GM18870 (cell line): ENCODE results near the gene FAM180A.
"Not testable (repeated sequence)": the region's sequence is repeated elsewhere in the genome, so short reads cannot be mapped to it uniquely, and the experiment has no call there.

Experiments used
- ATAC-seq: cut with Tn5 transposase; IDR thresholded peaks from one replicate; pipeline ENCODE4 v1.9.1; 2021; ENCODE audit warnings: moderate library complexity; ENCODE audit not compliant: unreplicated experiment

Gene FAM180A

DNA sequence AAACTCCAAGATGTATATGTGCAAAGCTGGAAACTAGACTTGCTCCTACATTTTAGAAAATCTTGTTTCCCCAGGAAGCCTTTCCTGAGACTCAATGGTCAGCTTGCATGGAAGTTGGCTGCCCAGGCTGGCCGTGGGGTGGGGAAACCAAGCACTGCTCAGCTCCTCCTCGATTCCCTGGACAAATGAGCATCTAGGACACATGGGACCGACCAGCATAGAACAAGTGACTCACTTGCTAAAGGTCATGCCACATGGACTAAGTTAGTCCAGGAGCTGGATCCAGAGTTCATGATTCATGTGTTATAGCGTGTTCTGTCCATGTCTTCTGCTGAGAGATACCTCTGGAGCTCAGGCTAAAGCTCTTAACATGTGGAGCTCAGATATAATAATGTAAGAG lies 6.2 kb downstream of the FAM180A start:
- no peak for ATAC-seq

DNA sequence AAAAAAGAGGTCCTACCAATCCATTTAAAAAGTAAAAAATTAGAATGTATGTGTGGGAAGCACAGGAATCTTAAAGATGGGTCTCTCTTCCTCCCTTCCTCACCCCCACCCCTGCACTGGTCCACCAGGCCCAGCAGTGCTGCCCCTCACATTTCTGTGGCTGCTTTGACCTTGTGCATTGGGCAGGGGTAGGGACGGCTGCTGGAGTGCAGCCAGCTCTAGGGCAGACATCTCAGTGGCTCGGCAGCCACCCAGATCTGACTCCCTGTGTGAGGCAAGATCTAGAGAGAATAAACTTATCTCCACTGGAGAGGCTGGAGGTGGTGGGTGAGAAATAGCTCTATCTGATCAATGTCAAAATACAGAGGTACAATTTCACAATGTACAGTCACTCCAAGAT lies 6.7 kb downstream of the FAM180A start:
- no peak for ATAC-seq

DNA sequence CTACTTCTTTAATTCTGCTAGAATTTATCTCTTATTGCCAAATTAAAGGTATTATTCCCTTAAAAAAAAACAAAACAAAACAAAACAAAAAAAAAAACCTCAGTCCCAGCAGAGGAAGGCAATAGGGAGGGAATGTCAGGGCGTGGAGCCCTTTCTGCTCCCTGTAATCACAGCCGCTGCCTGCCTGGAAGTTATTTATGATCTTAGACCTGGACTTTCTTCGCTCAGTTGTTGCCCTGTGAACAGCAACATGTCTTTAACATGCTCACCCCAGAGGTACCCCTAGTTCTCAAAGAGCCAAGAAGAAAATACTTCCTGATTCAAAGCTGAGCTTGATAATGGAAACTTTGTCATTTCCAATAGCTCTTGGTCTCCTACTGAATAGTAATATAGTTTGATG lies 7.7 kb downstream of the FAM180A start:
- ATAC-seq: no peak

DNA sequence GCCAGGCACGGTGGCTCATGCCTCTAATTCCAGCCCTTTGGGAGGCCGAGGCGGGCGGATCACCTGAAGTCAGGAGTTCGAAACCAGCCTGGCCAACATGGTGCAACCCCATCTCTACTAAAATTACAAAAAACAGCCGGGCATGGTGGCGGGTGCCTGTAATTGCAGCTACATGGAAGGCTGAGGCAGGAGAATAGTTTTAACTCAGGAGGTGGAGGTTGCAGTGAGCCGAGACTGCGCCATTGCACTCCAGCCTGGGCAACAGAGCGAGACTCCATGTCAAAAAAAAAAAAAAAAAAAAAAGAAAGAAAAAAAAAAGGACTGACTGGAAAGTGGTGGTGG lies 11.3 kb downstream of the FAM180A start:
- ATAC-seq: not testable (repeated sequence)

DNA sequence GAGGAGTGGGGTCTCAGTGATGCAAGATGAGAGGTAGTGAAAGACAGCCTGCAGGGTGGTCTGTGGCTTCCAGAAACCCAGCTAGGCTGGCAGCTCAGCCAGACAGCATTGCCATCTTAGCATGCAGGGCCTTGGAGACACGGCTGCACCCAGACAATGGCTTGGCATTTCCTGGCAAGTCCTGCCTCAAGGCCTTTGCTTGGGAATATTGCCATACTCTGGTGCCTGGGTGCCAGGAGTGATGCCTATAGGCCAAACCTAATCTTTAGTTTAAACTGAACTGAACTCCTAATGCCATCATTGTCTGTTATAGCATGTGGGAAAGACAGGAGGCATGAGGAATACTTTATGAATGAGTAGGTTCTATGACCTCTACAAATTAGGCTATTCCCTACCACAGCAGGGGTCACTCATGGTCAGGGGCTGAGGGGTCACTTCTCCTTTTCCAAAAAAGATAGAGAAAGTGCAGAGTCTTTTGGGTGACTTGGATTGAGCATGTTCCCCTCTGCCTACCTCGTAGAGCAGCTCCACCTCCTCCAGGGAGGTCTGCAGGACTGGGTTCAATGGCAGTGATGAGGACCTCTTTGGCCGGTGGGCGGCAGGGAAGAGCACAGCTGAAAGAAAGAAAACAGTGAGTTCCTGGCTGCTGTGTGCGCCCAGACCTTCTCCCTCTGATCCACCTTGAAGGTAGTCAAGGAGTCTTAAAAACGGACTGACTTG lies 11.9 kb downstream of the FAM180A start:
- no peak for ATAC-seq

DNA sequence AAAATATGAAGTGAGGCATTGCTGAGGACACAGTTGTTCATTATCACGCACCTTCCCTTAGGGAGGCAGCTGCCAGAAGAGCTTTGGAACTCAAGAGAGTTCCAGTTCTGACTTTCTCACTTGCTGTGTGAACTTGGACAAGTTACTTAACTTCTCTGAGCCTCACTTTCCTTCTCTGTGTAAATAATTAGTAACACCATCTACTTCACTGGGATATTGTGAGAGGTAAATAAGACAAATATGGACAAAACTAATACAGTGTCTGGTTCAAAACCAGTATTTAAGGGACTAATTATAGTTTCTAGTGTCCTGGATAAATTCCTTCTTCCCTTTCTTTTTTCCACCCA lies 14.3 kb downstream of the FAM180A start:
- no peak for ATAC-seq

DNA sequence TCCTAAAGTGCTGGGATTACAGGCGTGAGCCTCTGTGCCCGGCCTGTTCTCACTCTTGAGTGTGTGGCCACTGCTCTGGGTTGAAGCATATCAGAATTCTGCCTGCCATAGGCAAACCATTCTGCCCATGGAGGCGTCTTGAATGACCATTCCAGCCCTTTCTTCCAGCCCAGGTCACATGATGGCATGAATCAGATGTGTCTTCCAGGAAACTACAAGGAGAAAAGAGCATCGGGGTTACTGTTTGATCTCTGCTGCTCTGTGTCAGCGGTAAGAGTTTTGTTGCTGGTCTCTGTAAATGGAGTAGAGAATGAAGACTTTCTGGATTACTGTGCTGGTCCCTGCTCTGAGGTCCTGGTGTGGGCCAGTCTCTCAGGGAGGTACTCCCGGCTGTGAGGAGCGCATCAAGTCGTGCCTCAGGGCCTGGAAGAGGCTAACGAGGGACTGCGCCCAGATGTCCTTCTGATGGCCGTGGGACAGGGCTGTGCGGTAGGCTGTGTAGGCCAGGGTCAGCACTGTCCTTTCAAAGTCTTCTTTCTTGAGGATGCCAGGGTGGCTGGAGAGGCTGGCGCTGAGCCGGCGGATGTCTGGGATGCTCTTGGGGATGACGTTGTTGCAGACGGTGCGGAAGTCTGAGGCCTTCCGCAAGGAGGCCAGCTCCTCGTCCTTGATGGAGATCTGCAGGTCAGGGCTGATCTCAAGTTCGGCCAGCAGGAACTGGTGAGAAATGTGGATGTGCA lies 14.8 kb downstream of the FAM180A start:
- ATAC-seq: no peak

DNA sequence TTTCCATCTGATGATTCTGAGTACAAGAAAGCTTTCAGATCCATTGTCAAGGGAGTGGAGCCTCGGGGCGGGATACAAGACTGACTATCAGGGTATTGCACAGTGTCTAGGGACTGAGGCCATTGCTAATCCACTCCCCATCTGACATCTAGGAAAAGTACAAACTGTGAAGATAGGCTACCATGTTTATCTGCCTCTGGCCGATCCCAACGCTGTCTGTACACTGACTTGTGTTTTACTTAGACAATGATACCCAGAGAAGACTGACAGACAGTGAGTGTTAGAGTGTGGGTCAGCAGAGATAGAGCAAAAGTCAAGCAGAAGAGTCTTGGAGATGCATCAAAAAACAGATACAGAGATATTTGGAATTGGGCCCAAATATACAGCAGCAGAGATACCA lies 17.5 kb downstream of the FAM180A start:
- no peak for ATAC-seq

DNA sequence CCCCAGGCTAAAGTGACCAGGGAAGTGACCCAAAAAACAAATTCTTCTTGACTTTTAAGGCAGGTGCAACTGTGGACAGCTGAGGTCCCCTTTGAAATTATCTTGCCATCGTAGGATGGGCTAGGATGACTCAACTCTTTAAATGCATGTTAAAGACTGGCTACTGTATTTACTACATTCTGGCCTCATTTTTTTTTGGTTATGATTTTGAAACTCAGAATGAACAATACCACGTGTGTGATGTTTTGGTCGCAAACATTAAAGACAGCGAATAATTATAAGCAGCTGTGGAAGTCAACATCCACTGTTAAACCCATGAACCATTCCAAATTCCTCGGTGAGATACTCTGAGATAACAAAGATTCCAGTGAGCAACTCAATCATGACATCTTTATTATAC lies 19.4 kb downstream of the FAM180A start:
- no peak for ATAC-seq

DNA sequence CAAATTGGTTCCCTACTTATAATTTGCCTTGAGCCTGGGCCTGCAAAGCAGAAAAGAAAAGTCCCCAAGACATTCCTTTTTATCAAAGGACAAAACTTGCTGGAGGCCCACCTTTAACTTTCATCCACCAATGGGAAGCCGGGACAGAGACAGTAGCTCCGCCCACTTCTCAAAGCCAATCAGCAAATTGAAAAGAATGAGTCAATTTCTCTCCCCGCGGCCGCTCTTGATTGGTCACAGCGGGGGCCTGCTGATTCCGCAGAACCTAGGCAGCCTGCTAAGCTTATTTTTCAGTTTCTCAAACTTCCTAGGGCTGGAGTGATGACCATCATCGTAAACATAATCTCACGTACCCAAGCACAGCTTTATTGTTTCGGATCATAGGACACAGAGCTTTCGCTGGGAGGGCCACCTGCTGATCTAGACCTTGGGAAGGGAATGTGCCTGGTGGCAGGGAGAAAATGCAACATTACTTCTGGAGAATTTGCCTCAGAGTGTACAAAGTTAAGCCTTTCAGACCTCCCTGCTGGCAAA lies 20.4 kb downstream of the FAM180A start, which contains the start of gene SLC13A4:
Gene SLC13A4, minus strand, starts transcription at position 51 of the 534 bp plus-strand sequence. CDS start 690 bp downstream, outside the sequence.
- ATAC-seq: no peak

DNA sequence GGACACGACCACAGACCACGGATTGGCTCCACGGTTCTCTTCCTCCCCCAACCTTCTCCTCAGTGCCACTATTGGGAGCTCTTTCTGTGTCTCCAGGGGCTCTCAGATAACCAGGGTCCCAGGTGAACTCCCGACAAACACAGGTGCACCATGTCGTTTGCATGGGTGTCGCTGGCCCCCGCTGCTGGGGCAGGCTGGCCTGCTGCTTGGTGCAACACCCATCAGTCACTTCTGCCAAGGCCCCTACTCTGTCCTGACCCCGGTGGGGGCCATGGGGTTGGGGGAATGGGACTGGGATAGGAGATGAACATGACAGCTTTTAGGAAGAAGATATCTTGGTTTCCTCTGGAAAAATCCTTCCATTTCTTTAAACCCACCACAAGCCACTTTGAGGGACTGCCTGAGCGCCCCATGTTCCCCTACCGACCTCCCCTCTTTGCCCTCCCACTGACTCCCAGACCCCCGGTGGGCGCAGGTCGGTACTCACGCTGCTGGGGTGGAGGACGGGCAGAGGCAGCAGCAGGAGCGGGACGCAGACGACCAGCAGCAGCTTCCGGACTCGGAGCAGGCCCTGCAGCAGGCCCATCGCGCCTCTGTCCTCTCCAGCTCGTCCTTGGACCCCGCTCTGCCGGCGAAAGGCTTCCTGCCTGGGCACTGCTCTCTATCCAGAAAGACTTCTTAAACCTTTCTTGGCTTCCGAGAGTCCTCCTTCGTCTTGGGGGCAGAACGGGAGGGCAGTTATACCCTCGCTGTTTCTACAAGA lies 21.5 kb downstream of the FAM180A start:
- ATAC-seq: no peak

DNA sequence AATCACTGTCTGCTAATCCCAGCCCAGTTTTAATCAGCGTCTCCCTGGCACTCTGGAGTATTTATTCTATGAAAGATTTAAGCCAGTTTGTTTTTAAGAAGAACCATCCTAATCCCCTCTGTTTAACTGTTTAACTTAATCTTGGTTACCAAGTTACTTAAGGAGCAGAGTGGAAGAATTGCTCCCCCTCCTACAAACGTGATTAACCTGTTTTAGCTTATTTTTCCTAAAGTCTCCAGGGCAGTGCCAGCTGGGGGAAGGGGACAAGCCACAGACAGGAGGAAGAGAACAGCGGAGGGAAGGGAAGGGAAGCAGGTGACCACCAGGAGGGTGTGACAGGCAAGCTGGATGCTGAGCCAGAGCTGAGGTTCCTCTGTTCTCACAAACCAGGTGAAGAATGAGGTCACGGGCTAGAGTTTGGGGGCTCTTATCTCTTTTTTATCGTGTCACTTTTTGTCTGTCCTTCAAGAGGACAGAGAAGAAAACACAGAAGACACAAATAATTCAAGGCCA lies 22.3 kb downstream of the FAM180A start:
- no peak for ATAC-seq

DNA sequence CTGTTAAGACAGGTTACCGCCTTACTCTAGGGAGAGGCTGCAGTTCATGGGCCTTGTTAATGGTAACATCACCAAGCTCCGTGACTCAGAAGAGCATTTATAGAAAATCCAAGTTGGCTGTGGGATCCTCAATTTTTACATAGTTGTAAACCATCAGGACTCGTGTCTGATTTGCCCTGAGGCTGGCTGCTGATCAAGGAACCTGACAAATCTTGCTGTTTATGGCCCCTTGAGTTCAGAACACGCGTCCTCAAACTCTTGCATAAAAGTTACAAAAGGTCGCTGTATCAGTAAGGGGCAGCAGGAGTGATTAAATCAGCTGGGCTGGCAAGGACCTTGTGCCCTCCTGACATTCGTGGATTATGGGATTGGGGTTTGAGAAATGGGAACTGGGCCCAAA lies 25.2 kb downstream of the FAM180A start:
- no peak for ATAC-seq

DNA sequence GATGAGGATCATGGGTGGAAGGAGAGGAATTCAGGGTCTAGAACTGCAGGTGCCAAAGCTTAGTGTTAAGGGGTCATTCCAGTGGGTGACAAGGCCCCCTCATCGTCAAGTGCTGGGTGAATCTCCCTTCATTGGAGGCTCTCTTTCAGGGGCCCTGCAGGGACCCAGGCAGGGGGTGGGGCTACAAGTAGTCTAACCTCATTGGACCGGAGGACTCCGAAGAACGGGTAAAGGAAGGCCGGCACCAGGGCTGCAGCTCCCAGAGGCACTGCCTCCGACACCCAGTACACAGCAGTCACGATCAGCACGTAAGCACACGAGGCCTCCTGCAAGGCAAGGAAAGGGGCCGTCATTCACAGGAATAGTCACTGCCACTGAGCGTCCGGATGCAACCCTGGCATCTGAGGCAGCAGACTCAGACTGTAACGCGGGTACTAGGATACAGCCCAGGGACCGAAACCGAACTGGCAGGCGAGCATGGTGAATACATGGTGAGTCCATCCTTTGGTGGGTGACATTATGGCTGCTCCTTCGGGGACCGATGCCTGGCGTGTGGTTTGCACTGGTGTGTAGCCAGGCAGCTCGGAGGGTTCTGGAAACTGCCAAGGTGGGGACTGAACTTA lies 27.3 kb downstream of the FAM180A start:
- no peak for ATAC-seq

DNA sequence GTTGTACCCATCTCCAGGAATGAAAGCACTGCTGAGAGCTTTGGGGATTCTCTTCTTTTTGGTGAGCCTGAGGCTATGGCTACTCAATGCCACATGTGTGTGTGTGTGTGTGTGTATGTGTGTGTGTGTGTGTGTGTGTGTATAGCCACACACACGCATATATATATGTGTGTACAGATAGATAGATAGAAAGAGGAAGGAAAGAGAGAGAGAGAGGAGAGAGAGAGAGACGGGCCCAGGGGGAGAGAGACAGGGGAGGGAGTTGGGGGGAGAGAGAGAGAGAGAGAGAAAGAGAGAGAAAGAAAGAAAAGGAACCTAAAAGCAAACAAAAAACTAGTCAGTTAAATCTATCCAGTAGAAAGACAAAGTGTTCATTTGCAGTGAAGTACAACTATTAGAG lies 28.9 kb downstream of the FAM180A start:
- no peak for ATAC-seq

DNA sequence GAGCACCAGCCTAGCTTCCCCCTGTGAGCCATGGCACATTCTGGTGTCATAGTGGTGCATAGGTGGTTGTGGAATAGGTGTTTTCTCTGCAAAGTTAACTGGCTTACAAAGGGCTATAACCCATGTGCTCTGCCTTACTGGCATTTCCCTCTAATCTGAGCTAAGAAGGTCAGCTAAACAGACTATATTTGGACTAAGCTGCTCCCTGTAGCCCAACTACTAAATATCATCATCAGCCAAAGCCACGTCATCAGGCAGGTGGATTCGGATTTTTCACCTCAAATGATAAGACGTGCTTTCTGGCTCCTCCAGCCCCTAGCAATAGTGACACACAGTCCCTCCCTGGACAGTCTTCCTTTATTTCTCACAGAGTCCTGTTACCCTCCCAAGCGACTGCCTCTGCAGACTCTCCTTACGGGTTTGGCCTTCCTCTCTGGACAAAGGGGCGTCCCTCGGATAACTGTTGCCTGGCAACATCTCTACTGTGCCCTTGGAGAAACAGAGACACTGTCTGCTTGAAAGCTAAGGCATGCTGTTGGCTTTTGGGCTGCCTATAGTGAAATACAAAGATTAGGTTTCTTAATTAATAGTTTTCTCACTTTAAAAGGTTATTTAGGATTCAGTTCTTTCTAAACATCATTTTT lies 29.7 kb downstream of the FAM180A start:
- ATAC-seq: no peak

DNA sequence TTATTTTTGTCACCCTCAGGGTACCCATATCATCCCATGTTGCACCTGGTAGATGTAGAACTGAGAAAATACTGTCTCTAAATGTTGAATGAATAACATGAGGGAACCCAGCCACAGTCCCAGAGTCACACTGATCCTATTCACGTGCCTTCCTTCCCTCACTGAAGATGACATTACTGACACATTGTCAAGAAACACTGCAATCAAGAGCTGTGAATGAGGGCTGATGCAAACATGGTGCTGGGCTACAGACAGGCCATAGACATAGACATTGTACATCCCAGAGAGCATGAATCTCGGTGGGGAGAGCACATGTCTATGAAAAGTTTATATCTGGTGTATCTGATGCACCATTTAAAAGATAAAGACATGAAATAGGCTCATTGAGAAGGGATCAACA lies 30.4 kb downstream of the FAM180A start:
- ATAC-seq: no peak

DNA sequence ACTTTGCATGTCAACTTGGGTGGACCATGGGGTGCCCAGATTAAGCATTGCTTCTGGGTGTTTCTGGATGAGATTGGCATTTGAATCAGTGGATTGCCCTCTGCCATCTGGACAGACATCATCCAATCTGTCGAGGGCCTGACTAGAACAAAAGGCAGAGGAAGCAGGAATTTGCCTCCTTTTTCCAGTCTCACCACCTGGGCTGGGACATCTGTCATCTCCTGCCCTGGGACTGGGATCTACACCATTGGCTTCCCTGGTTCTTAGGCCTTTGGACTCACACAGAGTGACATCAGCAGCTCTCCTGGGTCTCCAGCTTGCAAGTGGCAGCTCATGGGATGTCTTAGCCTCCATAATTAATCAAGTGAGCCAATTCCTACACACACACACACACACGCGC lies 30.9 kb downstream of the FAM180A start:
- no peak for ATAC-seq

DNA sequence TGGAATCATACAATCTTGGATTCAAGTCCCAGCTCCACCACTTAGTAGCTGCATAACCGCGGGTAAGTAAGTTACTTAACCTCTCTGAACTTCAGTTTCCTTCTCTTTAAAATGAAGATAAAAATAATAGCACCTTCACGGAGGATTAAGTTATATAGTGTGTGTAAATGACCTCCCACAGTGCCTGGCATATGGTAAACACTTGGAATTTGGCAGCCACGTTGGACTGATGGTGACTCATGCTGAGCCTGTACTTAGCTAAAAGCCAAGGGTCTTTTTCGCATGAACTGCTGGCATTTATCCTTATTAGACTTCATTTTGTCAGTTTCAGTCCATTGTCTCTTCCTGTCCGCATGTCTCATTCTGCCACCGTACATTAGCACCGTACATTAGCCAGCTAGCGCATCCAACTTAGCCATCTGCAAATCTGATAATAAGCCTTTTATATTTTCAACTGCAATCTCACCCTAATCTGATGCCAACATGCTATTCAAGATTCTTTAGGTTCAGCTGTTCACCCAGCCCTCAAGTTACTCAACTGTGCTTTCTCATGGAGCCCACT lies 31.9 kb downstream of the FAM180A start:
- ATAC-seq: no peak

DNA sequence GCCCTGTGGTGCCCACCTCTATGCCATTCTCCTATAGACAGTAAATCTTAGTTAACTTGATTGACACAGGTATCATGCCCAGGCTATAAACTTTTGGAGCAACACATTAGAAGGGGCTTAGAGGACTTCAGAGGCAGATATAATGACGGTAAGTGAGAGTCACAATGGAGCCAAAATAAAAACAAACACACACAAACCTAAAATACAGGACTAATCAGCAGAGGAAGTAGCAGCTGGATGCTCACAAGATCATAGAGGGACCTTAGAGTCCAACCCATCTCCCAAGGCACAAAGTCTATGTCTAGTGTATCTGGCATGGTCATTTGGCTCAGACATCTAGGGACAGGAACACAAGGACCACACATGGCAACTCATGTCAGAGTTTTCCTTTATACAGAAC lies 32.9 kb downstream of the FAM180A start:
- no peak for ATAC-seq
